DMS153 (cell line): ENCODE data around the gene SOX18.
A peak's percentile ranks its signal among the peaks of the same experiment; 100 is the strongest.

ENCODE experiments used
- DNase-seq: peaks from one replicate; lab custom pipeline; 2025; lab: John Stamatoyannopoulos, UW

Gene SOX18

GRCh38 chr20:64067733-64068307, 18.4 kb upstream of the SOX18 start:
- no peak for DNase-seq

DNA sequence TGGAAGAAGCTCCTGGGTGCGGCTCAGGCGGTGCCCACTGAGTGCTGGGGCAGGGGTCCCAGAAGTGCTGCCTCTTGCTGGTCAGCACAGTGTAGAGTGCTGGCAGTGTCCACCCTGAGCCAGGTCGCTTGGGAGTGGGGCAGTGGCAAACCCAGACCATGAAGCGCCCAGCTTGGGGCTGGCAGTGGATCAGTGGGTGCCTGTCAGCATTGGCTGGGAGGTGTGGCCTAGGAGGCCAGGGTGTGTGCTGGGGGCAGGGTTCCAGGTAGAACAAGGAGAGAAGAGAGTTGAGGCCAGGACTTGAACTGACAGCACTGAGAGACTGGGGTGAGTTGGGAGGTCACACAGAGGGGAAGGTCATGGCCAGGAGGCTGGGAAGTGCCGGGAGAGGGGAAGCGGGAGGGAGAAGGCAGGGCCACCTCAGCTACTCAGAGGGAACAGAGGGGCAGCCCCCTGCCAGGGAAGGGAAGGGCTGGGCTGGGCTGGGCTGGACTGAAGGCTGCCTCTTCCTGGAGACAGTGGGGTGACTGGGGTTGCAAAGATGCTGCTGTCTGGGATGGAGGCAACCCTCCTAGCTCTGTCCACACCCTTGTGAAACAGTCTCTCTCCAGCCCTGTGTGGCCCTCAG, 17.7 kb upstream of the SOX18 start:
- no peak for DNase-seq

DNA sequence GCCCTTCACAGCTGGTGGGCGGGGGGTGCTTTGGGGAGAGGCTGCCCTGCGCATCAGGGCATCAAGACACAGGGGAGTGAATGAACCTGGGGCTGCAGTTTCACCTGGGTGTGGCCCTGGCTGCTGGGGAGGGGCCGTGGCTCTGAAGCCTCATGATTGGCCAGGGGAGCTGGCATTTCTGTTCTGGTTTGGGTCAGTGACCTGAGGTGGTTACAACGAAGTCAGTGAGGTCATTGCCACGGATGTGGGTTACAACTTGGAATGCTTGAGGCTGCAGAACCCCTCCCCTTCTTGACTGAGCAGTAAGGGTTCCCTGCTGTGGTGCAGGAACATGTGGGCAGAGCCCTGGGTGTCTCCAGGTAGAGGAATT, 16.5 kb upstream of the SOX18 start:
- DNase-seq = no peak

- no peak for DNase-seq
These were observed 15.9 kb upstream of the SOX18 start for GRCh38 chr20:64065062-64065973.

GRCh38 chr20:64064145-64064698, 14.8 kb upstream of the SOX18 start:
- no peak for DNase-seq

- DNase-seq = no peak
These were observed 14.1 kb upstream of the SOX18 start for GRCh38 chr20:64063389-64064144.

DNA sequence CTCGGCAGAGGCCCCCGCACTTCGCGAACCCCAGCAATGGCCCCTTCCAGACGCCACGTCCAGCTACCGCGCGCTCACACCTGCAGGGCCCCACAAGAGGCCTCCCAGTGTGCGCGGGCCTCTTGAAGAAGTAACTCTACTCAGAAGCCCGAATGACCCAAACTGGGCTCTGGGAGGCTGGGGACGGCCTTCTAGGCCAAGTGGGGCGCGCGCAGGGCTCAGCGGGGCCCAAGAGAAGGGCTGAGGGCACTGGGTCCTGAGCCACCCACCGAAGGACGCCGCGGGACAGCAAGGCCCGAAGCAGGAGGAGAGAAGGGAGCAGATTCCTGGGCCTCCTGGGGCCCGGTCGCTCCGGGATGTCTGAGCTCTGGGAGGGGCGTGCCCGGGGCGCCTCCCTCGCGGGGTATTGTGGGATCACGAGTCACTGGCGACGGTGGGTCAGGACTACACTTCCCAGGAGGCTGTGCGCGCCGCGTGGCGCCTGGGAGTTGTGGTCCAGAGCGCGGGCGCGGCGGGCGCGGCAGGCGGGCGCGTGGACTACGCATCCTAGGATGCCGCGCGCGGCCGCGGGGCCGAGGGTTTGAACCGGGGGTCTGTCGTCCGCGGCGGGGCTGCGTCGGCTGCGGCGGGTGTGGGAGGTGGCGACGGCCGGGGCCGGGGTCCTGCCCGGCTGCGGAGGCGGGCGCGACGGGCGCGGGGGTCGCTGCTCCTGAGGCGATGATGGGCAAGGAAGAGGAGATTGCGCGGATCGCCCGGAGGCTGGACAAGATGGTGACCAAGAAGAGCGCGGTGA, 13.4 kb upstream of the SOX18 start, which contains the start of gene TCEA2:
Gene TCEA2 (plus strand): TSS at position 603 of the 793 bp plus-strand sequence. CDS start 115 bp downstream, at position 718.
- peak; percentile 85 for DNase-seq

- no peak for DNase-seq
These were observed 12.8 kb upstream of the SOX18 start for GRCh38 chr20:64062276-64062595.

- DNase-seq = no peak
These were observed 9.1 kb upstream of the SOX18 start for GRCh38 chr20:64058536-64058935.

GRCh38 chr20:64057628-64058498, 8.4 kb upstream of the SOX18 start:
- DNase-seq = no peak

DNA sequence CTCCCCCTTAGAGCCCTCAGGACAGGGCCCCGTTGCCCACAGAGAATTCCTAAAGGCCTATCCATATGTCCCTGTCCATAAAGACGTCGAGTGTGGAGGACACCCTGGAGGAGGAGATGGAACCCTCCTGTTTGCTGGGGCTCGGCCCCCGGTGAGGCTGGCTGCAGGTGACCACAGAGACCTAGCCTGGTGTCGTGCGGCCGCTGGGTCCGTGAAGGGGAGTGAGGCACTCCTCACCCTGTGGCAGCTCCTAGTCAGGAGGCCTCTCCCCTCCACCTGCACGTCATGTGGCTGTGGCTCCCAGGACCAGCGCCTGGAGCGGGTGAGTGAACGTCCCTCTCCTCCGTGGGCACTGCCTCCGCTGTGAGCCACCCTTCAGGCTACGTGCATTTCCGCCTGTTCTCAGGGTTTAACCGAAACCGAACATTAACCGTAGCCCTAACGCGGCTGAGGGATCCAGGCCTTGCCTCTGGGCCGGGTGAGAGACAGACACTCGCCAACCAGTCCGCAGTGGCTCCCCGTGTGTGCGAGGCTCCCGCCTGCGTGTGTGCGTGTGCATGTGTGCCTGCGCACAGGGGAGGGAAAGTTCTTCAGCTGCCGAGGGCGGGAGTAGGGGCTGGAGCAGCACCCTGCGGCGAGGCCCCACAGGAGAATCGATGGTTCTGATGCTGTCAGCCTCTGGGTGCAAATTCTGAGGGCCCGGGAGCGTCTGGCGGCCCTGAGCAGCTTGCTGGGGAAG, 7.6 kb upstream of the SOX18 start:
- DNase-seq = no peak

- no peak for DNase-seq
These were observed 7.1 kb upstream of the SOX18 start for GRCh38 chr20:64056639-64056888.

- no peak for DNase-seq
These were observed 6.6 kb upstream of the SOX18 start for GRCh38 chr20:64055893-64056638.

DNA sequence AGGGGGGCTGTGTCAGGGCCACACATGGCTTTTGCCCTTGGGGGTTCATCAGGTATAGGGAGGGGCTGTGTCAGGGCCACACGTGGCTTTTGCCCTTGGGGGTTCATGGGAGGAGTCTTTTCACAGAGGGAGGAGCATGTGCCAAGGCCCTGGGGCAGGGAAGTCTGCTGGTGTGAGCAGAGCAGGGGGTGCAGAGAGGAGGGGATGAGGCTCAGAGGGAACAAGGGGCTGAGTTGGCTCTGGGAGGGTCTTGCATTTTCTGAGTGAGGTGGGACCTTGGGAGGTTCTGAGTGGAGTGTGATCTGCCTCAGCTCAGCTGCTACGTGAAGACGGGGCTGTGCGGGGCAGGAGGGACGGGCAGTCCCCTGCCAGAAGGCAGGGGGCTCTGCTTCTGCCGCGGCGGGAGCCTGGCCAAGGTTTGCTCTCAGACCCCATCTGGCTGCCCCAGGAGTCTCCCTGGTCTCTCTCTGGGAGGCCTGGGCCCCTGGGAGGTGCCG, 6.0 kb upstream of the SOX18 start:
- no peak for DNase-seq

DNA sequence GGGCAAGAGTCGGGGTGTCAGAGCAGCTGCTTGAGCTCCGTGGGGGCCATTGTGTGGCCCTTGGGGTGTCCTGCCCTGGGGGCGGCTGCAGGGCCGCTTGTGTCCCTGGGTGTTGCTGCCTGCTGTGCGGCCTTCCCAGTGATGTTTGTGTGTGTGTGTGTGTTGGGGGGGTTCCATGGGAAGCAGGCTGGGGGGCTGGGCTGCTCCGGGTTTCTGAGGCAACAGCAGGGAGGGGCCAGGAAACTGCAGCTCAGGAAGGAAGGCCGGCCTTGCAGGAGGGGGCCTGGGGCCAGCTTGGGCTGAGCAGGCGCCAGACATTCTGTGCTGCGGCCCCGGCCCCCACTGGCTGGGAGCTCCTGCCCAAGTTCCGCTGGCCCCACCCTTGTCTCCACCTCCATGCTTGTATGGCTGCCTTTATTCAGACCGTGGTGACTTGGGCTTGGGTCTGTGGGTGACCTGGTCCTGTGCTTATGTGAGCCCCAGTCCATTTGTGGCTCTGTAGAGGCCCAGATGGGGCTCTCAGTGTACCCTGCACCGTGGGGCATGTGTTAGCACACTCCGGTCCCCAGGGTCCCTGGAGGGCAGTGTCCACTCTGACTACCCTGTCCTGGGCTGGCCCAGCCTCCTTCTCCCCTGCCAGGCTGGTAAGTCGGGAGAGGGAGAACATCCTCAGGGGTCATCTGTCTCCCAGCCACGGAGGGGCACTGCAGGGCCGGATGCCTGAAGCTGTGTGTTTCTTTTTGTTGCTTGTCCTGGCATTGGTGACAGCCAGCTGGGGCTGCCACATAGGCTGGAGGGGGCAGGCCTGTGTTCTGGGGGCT, 4.6 kb upstream of the SOX18 start:
- no peak for DNase-seq

GRCh38 chr20:64052987-64053840, 3.8 kb upstream of the SOX18 start:
- no peak for DNase-seq

- no peak for DNase-seq
These were observed 2.9 kb upstream of the SOX18 start for GRCh38 chr20:64052326-64052722.
